Measurements from ENCODE around the gene PPDPF. TPM values are rescaled to one million over a fixed set of nuclear protein-coding genes. Genes with fewer than 3 reads are reported as not detected.

The PPDPF gene
- total and polyA plus RNA-seq, 2 of the 8 experiments (the other 6 are each of a cell fraction or from before 2014, with no cell fraction given): 30.5 to 138 TPM

DNA sequence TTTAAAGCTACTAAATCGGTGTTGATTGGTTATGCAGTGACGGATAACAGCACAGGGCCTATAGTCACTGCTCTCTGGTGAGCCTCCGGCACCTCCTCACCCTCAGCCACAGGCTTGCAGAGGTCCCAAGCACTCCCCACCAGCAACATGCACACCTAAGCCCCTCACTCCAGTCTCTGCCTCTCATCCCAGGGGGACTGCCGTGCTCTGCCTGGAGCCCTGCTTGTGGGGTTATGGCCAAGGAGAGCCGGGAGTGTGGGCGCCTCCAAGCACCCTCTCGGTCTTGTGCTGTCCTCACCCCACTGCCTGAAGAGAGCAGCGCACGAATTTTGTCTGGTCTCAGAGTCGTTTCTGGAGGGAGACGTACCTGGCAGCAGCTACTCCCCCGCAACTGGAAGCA is 14.8 kb upstream of the PPDPF start (continued):
- TF ChIP-seq TCF12 (IDR thresholded peaks at IDR 0.05; ENCODE audit: low read depth, low read length): no peak
- TF ChIP-seq SP2 (IDR thresholded peaks at IDR 0.05; ENCODE audit: low read length): no peak
- TF ChIP-seq NRF1 (IDR thresholded peaks at IDR 0.05; ENCODE audit: low read depth, low read length): no peak
- no peak for TF ChIP-seq RFX5 (IDR thresholded peaks at IDR 0.05; ENCODE audit: borderline replicate concordance, low read depth, low read length)
- TF ChIP-seq CHD1 (IDR thresholded peaks at IDR 0.05; ENCODE audit: low read depth, low read length): no peak

Measured in H1 (cell line).